K562 (cell line): ENCODE measurements around the gene RARG. TPM values are rescaled to one million over a fixed set of nuclear protein-coding genes. Genes with fewer than 3 reads are reported as not detected.

Experiments
- E2F6 ChIP-seq, 2 experiments: IDR thresholded peaks; 2 replicates each; pipeline ENCODE4 v1.6.1; 2011; ENCODE audit warnings: borderline replicate concordance in 1 of 2, control low read depth in 1 of 2, low read depth in 1 of 2, low read length in 1 of 2, mild to moderate bottlenecking in 1 of 2, mixed read lengths in 1 of 2, moderate library complexity in 1 of 2; ENCODE audit not compliant: insufficient read depth in 1 of 2, insufficient read length in 1 of 2, poor library complexity in 1 of 2, severe bottlenecking in 1 of 2; ENCODE audit errors: extremely low read depth in 1 of 2
- EGR1 ChIP-seq: fragments of 450-650 bp; conservative IDR thresholded peaks from 2 replicates; pipeline ENCODE4 v1.6.1; 2017; ENCODE audit warnings: mild to moderate bottlenecking
- HIVEP1 ChIP-seq: fragments of 250-450 bp; sonication (Bioruptor Pico); IDR thresholded peaks from 2 replicates; pipeline ENCODE4 v1.4.0; 2020; ENCODE audit warnings: mild to moderate bottlenecking
- MYC ChIP-seq, 2 experiments: fragments of 250-450 bp in 1 of 2; sonication (Bioruptor Pico) in 1 of 2; IDR thresholded peaks; 2 replicates each; pipeline versions ENCODE4 v1.5.1 to v1.6.1; 2012 to 2021; ENCODE audit warnings: low read depth in 2 of 2, borderline replicate concordance in 1 of 2, improper control_type of control experiment in 1 of 2, low read length in 1 of 2, mild to moderate bottlenecking in 1 of 2, moderate library complexity in 1 of 2
- POLR2G ChIP-seq: fragments of 200-400 bp; formaldehyde crosslinking; IDR thresholded peaks from 2 replicates; pipeline ENCODE4 v1.6.1; 2017; ENCODE audit warnings: low read depth, mild to moderate bottlenecking, antibody characterized with exemption, low read length, moderate library complexity
- POU5F1 ChIP-seq: fragments of 150-350 bp; IDR thresholded peaks from 2 replicates; pipeline ENCODE4 v1.6.1; 2014; ENCODE audit warnings: borderline replicate concordance, low read length, low read depth, mild to moderate bottlenecking; ENCODE audit not compliant: partially characterized antibody
- SIN3A ChIP-seq, 2 experiments: fragments of 150-350 bp in 1 of 2; IDR thresholded peaks; 2 replicates each; pipeline ENCODE4 v1.6.1; 2011 to 2016; ENCODE audit warnings: borderline replicate concordance in 2 of 2, low read depth in 2 of 2, low read length in 2 of 2, mild to moderate bottlenecking in 2 of 2, moderate library complexity in 2 of 2; ENCODE audit not compliant: control insufficient read depth in 1 of 2
- SMC3 ChIP-seq: conservative IDR thresholded peaks from 2 replicates; pipeline ENCODE4 v1.6.1; 2011; ENCODE audit warnings: low read depth, low read length, improper control_type of control experiment; ENCODE audit not compliant: insufficient read depth
- USF1 ChIP-seq: sonication (generic); formaldehyde crosslinking; IDR thresholded peaks from 2 replicates; pipeline ENCODE4 v1.9.0; 2022; ENCODE audit warnings: mild to moderate bottlenecking, missing genetic modification reagents
- ZBTB40 ChIP-seq, 2 experiments: fragments of 450-650 bp in 1 of 2; sonication (generic) in 1 of 2; formaldehyde crosslinking in 1 of 2; IDR thresholded peaks; 2 replicates each; pipeline versions ENCODE4 v1.7.1 to v1.9.0; 2016 to 2022; ENCODE audit warnings: inconsistent platforms in 1 of 2, mild to moderate bottlenecking in 1 of 2, missing genetic modification reagents in 1 of 2
- ZNF133 ChIP-seq: fragments of 250-450 bp; sonication (Bioruptor Pico); IDR thresholded peaks from 2 replicates; pipeline ENCODE4 v1.4.0; 2020; ENCODE audit warnings: mild to moderate bottlenecking
- ZNF224 ChIP-seq: sonication (generic); formaldehyde crosslinking; IDR thresholded peaks from 2 replicates; pipeline ENCODE4 v1.8.0; 2022; ENCODE audit warnings: mild to moderate bottlenecking, missing genetic modification reagents
- ZNF644 ChIP-seq: fragments of 200-800 bp; sonication (Bioruptor generic); IDR thresholded peaks from 2 replicates; pipeline ENCODE4 v1.6.1; 2016; ENCODE audit warnings: low read depth, missing genetic modification characterization, missing compliant biosample characterization
- polyA plus RNA-seq, 8 experiments: library from polyadenylated mRNA; depleted of rRNA in 4 of 8; stranded (reverse) in 5 of 8; unstranded in 3 of 8; fragments of >200 nt; fragmentation: Nextera tagmentation in 2 of 8; fragmentation: Illumina TruSeq in 1 of 8; extraction: Ambion mirVana in 2 of 8; extraction: Trizol in 1 of 8; gene quantifications; 2 replicates each; pipeline versions ENCODE4 v1.2.1 to v1.2.3, GENCODE V29; 2011 to 2014; ENCODE audit warnings: inconsistent platforms in 1 of 8, missing spikeins in 1 of 8
- total RNA-seq, 7 experiments: library from RNA; depleted of rRNA in 6 of 7; stranded (reverse); fragments of >200 nt in 6 of 7; fragmentation: Illumina TruSeq in 2 of 7; extraction: Trizol in 2 of 7; gene quantifications; 2 replicates each; pipeline versions ENCODE4 v1.2.1 to v1.2.3, GENCODE V29; 2011 to 2021; ENCODE audit warnings: low replicate concordance in 1 of 7

The RARG gene
- total and polyA plus RNA-seq, 9 of the 15 experiments (the other 6 are each of a cell fraction or from before 2014, with no cell fraction given), result 0.18 to 7.6 (median 3.8) TPM

- peak; percentile 94 for TF ChIP-seq HIVEP1 (CRISPR knock-in tag)
- no peak for TF ChIP-seq USF1 (CRISPR knock-in tag)
- TF ChIP-seq SIN3A (IDR thresholded peaks at IDR 0.05; ENCODE audit: borderline replicate concordance in 2 of 2, control insufficient read depth in 1 of 2, low read depth in 2 of 2, low read length in 2 of 2), result peak; percentile 90 to 95; a peak in 3 of 4 replicates
- 0 out of 2 replicates have a peak, but pooled peaks have one; percentile 24 for TF ChIP-seq ZNF133 (CRISPR knock-in tag)
- TF ChIP-seq ZNF224 (CRISPR knock-in tag), result no peak
- peak; percentile 99 for TF ChIP-seq EGR1
- peak; percentile 80 for TF ChIP-seq POLR2G
- no peak for TF ChIP-seq SMC3
- peak; percentile 13 to 38 for TF ChIP-seq E2F6 (IDR thresholded peaks at IDR 0.05; ENCODE audit: borderline replicate concordance in 1 of 2, extremely low read depth in 1 of 2, insufficient read depth in 1 of 2, insufficient read length in 1 of 2, low read depth in 1 of 2, low read length in 1 of 2, poor library complexity in 1 of 2, severe bottlenecking in 1 of 2)
- peak; percentile 76 for TF ChIP-seq MYC (IDR thresholded peaks at IDR 0.05; ENCODE audit: low read depth, low read length)
- TF ChIP-seq MYC (CRISPR knock-in tag; IDR thresholded peaks at IDR 0.05; ENCODE audit: borderline replicate concordance, low read depth), result no peak
- TF ChIP-seq ZBTB40 (IDR thresholded peaks at IDR 0.05), result peak; percentile 67
- TF ChIP-seq ZBTB40 (CRISPR knock-in tag; IDR thresholded peaks at IDR 0.05), result no peak
- TF ChIP-seq ZNF644 (tag), result 0 out of 2 replicates have a peak, but pooled peaks have one; percentile 66
- TF ChIP-seq POU5F1, result no peak
Measured at GRCh38 chr12:53267999-53268629, 36.1 kb upstream of the RARG start, which contains the start of gene ESPL1 (continued).
